ENCODE results near the gene CBR4.
"Not testable (repeated sequence)": the region's sequence is repeated elsewhere in the genome, so short reads cannot be mapped to it uniquely, and the experiment has no call there.

The CBR4 gene

GRCh38 chr4:168993714-168994510 is 16.1 kb downstream of the CBR4 start:
- DNase-seq (ENCODE audit: low read depth): no peak

- not testable (repeated sequence) for DNase-seq (ENCODE audit: low read depth)
Observed at GRCh38 chr4:168992952-168993482, 17.0 kb downstream of the CBR4 start.

GRCh38 chr4:168981942-168982341 is 28.1 kb downstream of the CBR4 start:
- no peak for DNase-seq (ENCODE audit: low read depth)

- no peak for DNase-seq (ENCODE audit: low read depth)
Observed at GRCh38 chr4:168981460-168981859, 28.6 kb downstream of the CBR4 start.

- DNase-seq (ENCODE audit: low read depth): no peak
Observed at GRCh38 chr4:168979338-168979737, 30.7 kb downstream of the CBR4 start.

GRCh38 chr4:168978001-168978700 is 31.9 kb downstream of the CBR4 start:
- no peak for DNase-seq (ENCODE audit: low read depth)

- no peak for DNase-seq (ENCODE audit: low read depth)
Observed at GRCh38 chr4:168972596-168972995, 37.5 kb downstream of the CBR4 start.

GRCh38 chr4:168960716-168961115 is 49.3 kb downstream of the CBR4 start:
- no peak for DNase-seq (ENCODE audit: low read depth)

GRCh38 chr4:168955674-168956073 is 54.4 kb downstream of the CBR4 start:
- DNase-seq (ENCODE audit: low read depth): no peak

- not testable (repeated sequence) for DNase-seq (ENCODE audit: low read depth)
Observed at GRCh38 chr4:168952821-168953246, 57.2 kb downstream of the CBR4 start.

- no peak for DNase-seq (ENCODE audit: low read depth)
Observed at GRCh38 chr4:168945291-168945690, 64.8 kb downstream of the CBR4 start.

GRCh38 chr4:168942985-168943384 is 67.1 kb downstream of the CBR4 start:
- DNase-seq (ENCODE audit: low read depth): no peak
